ENCODE results near the gene SEBOX. TPM values are rescaled to one million over a fixed set of nuclear protein-coding genes. Genes with fewer than 3 reads are reported as not detected.

Gene SEBOX
- total RNA-seq, 4 donors from 2014 or later: not detected

- DNase-seq: no peak
- H3K4me3 ChIP-seq (replicated peaks in 1 of 3): no peak overlapping the region
- 84% methylated on average over 21 of the region's 21 CpGs for WGBS, 2 donors
- H3K36me3 ChIP-seq: no peaks in the 10 kb centered on the region
- no peak for TF ChIP-seq CTCF (IDR thresholded peaks at IDR 0.05)
- TF ChIP-seq POLR2A (IDR thresholded peaks at IDR 0.05): no peak
- intact Hi-C loops (cut with DNase I): no loop called here
- H3K27me3 ChIP-seq: no peaks in the 10 kb centered on the region
- H3K9me3 ChIP-seq: no peaks in the 10 kb centered on the region
- peaks cover 12 to 16% of the 10 kb centered on the region in 2 donors for H3K4me1 ChIP-seq
- H3K27ac ChIP-seq: no peak overlapping the region
These were observed 47.7 kb downstream of the SEBOX start for GRCh38 chr17:28317099-28317965.

GRCh38 chr17:28315846-28316705 is 48.9 kb downstream of the SEBOX start:
- WGBS, 2 donors: 91 to 94% methylated on average over 4 of the region's 4 CpGs
- Histone ChIP-seq H3K4me3 (replicated peaks in 1 of 3) (no peak overlapping the region), H3K36me3 (no peaks in the 10 kb centered on the region), H3K4me1 (peaks cover 12 to 16% of the 10 kb centered on the region in 2 donors), H3K27me3 (no peaks in the 10 kb centered on the region), H3K9me3 (no peaks in the 10 kb centered on the region), H3K27ac (no peak overlapping the region)
- intact Hi-C loops (cut with DNase I): no loop called here
- no peak for TF ChIP-seq CTCF (IDR thresholded peaks at IDR 0.05)
- no peak for TF ChIP-seq POLR2A (IDR thresholded peaks at IDR 0.05)
- DNase-seq: no peak

GRCh38 chr17:28313841-28314240 is 51.2 kb downstream of the SEBOX start:
- intact Hi-C loops (cut with DNase I): no loop called here
- H3K9me3 ChIP-seq: no peaks in the 10 kb centered on the region
- TF ChIP-seq CTCF (IDR thresholded peaks at IDR 0.05): no peak

More at GRCh38 chr17:28313841-28314240, 51.2 kb downstream of the SEBOX start:
- whole genome bisulfite sequencing, 2 donors: 86 to 94% methylated on average over 2 of the region's 2 CpGs
- no peak overlapping the region for H3K27ac ChIP-seq
- H3K4me1 ChIP-seq: peaks cover 5 to 7% of the 10 kb centered on the region in 2 donors
- no peak overlapping the region for H3K4me3 ChIP-seq (replicated peaks in 1 of 3)
- no peaks in the 10 kb centered on the region for H3K27me3 ChIP-seq
- no peaks in the 10 kb centered on the region for H3K36me3 ChIP-seq
- DNase-seq: no peak

Small RNAs within 50 kb of the gene (microRNA-seq; reads per million reads assigned to microRNA genes)
- 1.5 reads per million for gene MIR4723

Other genes with a start within 250 kb of the SEBOX start
- gene TMEM97, start 46.0 kb downstream of the SEBOX start, total RNA-seq: 1 to 10 TPM; 3.1 to 5.2 (median 4.5) TPM
- gene IFT20, start 29.7 kb downstream of the SEBOX start, total RNA-seq: 10 to 100 TPM; 38.5 to 78.0 (median 63.6) TPM
- 10 to 100 TPM; 28.4 to 36.9 (median 35.8) TPM for gene TNFAIP1, start 29.4 kb downstream of the SEBOX start, total RNA-seq
- 100 to 1,000 TPM in 2 of 4 donors, 10 to 100 TPM in 2; 55.4 to 102 (median 91.7) TPM for gene POLDIP2, start 7.7 kb downstream of the SEBOX start, total RNA-seq
- under 1 TPM in 2 of 4 donors, not detected in 2; 0.33 to 0.39 TPM for gene VTN, start 5.1 kb upstream of the SEBOX start, total RNA-seq
- 10 to 100 TPM; 10.3 to 20.2 (median 16.3) TPM for gene SARM1, start 6.5 kb upstream of the SEBOX start, total RNA-seq
- gene SLC46A1, start 41.0 kb upstream of the SEBOX start, total RNA-seq: 10 to 100 TPM; 10.8 to 15.6 (median 13.4) TPM
- not detected for gene SLC13A2, start 108.4 kb upstream of the SEBOX start, total RNA-seq
- under 1 TPM in 1 of 4 donors, not detected in 3; 0.34 TPM for gene FOXN1, start 141.1 kb upstream of the SEBOX start, total RNA-seq
- gene UNC119, start 187.4 kb upstream of the SEBOX start, total RNA-seq: 10 to 100 TPM; 29.8 to 43.9 (median 36.0) TPM
- 100 to 1,000 TPM in 1 of 4 donors, 10 to 100 TPM in 3; 37.2 to 111 (median 74.7) TPM for gene PIGS, start 206.3 kb upstream of the SEBOX start, total RNA-seq
- 10 to 100 TPM in 1 of 4 donors, 1 to 10 TPM in 3; 6.0 to 13.1 (median 8.7) TPM for gene ALDOC, start 211.7 kb upstream of the SEBOX start, total RNA-seq
- gene SPAG5, start 233.8 kb upstream of the SEBOX start, total RNA-seq: 10 to 100 TPM in 2 of 4 donors, 1 to 10 TPM in 2; 4.4 to 27.0 (median 9.9) TPM
- gene RSKR, start 249.0 kb upstream of the SEBOX start, total RNA-seq: 10 to 100 TPM in 1 of 4 donors, 1 to 10 TPM in 3; 4.2 to 13.1 (median 9.5) TPM

Data from thyroid gland (tissue), 4 donors.